SJSA1 (cell line): ENCODE measurements around the gene TIMMDC1. TPM values are rescaled to one million over a fixed set of nuclear protein-coding genes. Genes with fewer than 3 reads are reported as not detected.
A peak's percentile ranks its signal among the peaks of the same experiment; 100 is the strongest.

Source experiments
- DNase-seq, 2 experiments: peaks; one replicate each; pipeline ENCODE4 v3.0.0-alpha.2; 2015 to 2020; ENCODE audit warnings: low spot score in 2 of 2, low read depth in 1 of 2
- H3K27ac ChIP-seq: fragments of 250-450 bp; sonication (Bioruptor Pico); 2 replicates; pipeline ENCODE4 v1.5.1; 2020; ENCODE audit warnings: mild to moderate bottlenecking, moderate library complexity
- H3K27me3 ChIP-seq: fragments of 250-450 bp; sonication (Bioruptor Pico); replicated peaks from 2 replicates; pipeline ENCODE4 v1.5.1; 2020; ENCODE audit warnings: mild to moderate bottlenecking, moderate library complexity
- H3K36me3 ChIP-seq: fragments of 250-450 bp; sonication (Bioruptor Pico); 2 replicates; pipeline ENCODE4 v1.5.1; 2020; ENCODE audit warnings: mild to moderate bottlenecking
- H3K4me1 ChIP-seq: fragments of 250-450 bp; sonication (Bioruptor Pico); replicated peaks from 2 replicates; pipeline ENCODE4 v1.6.1; 2021; ENCODE audit warnings: mild to moderate bottlenecking
- H3K4me3 ChIP-seq: fragments of 250-450 bp; sonication (Bioruptor Pico); 2 replicates; pipeline ENCODE4 v1.5.1; 2020; ENCODE audit warnings: mild to moderate bottlenecking
- H3K9me3 ChIP-seq: fragments of 250-450 bp; sonication (Bioruptor Pico); replicated peaks from 2 replicates; pipeline ENCODE4 v1.5.1; 2020; ENCODE audit warnings: mild to moderate bottlenecking
- total RNA-seq: library from RNA; depleted of rRNA; stranded (reverse); fragments of >200 nt; shearing (Covaris generic); gene quantifications from 2 replicates; pipeline ENCODE4 v1.2.3, GENCODE V29; 2014; rRNA removed

The TIMMDC1 gene, protein sequence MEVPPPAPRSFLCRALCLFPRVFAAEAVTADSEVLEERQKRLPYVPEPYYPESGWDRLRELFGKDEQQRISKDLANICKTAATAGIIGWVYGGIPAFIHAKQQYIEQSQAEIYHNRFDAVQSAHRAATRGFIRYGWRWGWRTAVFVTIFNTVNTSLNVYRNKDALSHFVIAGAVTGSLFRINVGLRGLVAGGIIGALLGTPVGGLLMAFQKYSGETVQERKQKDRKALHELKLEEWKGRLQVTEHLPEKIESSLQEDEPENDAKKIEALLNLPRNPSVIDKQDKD
- total RNA-seq = 48.3 and 99.5 TPM in 2 replicates

- Histone ChIP-seq H3K27me3 (no peaks in the 10 kb centered on the region), H3K4me1 (peaks cover 16% of the 10 kb centered on the region), H3K27ac (peak within 1 kb of the TSS; percentile 52), H3K9me3 (no peaks in the 10 kb centered on the region), H3K36me3 (peaks cover 8% of the 10 kb centered on the region; the same call in 1 of the 2 replicates), H3K4me3 (peak within 1 kb of the TSS; percentile 63)
- DNase-seq = peak; percentile 90 to 94
These were observed at the start of gene TIMMDC1 for GRCh38 chr3:119498186-119499011. TSS of gene TIMMDC1 (plus strand) at chr3:119498547. CDS start at chr3:119498734, 187 bp downstream.

- Histone ChIP-seq H3K27ac (no peak overlapping the region), H3K4me3 (no peak overlapping the region), H3K4me1 (no peaks in the 10 kb centered on the region), H3K36me3 (peaks cover 90% of the 10 kb centered on the region), H3K27me3 (no peaks in the 10 kb centered on the region), H3K9me3 (no peaks in the 10 kb centered on the region)
- DNase-seq = no peak
These were observed 44.5 kb upstream of the TIMMDC1 start for GRCh38 chr3:119453822-119454221.

DNA sequence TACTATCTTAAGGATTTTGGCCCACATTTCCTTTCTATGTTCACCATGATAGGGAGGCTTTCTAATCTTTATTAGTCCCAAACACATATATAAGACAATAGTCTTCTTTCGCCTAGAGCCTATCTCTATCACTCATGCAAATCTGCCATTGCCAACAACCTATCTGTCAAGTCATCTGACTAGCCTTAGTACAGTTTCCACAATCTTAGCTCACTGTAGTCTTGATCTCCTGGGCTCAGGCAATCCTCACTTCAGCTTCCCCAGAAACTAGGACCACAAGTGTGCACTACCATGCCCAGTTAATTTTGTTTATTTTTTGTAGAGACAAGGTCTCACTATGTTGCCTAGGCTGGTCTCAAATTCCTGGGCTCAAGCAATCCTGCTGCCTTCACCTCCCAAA lies 41.9 kb upstream of the TIMMDC1 start:
- no peaks in the 10 kb centered on the region for H3K9me3 ChIP-seq
- no peak overlapping the region for H3K4me3 ChIP-seq
- no peak overlapping the region for H3K27ac ChIP-seq
- no peaks in the 10 kb centered on the region for H3K27me3 ChIP-seq
- no peaks in the 10 kb centered on the region for H3K4me1 ChIP-seq
- peaks cover 91% of the 10 kb centered on the region for H3K36me3 ChIP-seq
- DNase-seq = no peak

DNA sequence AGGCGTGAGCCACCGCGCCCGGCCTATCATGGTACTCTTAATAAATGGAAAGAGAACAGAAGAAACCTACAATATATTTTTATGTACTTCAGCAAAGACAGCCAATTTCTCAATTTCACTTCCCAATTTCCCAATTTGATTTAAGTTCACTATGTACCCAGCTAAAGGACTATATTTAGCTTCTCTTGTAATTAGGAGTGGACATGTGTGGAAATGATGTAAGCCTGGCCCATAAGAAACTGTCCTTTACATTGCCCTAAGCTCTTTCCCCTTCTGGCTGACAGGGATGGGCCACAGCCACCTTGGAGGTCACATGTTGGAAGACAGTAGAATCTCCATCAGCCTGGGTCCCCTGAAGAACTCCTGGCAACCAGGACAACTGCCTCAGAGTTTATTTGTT lies 41.1 kb upstream of the TIMMDC1 start:
- Histone ChIP-seq H3K36me3 (peaks cover 94% of the 10 kb centered on the region), H3K27ac (no peak overlapping the region), H3K4me1 (peaks cover 4% of the 10 kb centered on the region; the same call in 1 of the 2 replicates), H3K9me3 (no peaks in the 10 kb centered on the region), H3K4me3 (no peak overlapping the region), H3K27me3 (no peaks in the 10 kb centered on the region)
- no peak for DNase-seq

DNA sequence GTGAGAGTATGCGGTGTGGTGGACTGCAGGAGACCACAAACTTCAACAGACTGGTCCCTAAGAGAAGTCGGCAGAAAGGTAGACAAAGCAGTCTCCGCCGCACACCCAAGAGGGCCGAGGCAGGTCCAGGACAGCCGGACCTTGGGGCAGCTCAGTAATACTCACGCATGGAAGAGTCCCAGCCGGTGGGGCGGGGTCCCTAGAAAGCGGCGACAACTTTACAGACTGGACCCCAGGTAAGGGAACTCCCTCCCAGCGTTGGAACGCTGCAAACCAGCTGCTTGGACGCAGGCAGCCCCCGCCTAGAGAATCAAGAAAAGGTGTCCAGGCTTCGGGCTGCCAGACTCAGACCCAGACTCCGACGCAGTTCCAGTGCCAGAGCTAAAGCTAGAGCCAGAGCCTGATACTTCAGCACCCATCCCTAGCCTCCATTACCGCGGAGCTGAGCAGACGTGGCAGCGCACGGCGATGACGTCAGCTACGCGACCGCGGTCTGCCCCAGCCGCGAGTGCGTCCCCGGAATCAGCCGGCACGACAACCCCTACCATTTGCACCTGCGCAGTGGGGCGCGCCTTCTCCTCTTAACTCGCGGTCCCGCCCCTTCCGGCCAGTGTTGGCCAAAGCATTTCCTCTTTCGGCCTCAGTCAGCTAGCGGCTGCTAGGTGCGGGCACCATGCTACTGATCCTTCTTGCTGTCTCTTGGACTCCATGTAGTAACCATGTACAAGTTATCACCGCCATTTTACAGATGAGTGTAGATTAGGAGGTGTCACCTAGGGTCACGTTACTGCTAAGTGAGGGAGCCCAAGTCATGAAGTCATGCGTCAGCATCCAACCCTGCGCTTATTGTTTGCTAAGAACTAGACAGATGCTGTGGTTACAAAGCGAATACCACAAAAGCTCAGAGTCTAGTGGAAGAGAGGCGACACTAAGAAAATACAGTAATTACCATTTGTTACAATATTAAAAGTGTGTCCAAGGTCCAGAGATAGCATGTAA lies 34.9 kb upstream of the TIMMDC1 start, which contains the start of gene TMEM39A:
Gene TMEM39A (minus strand): TSS at position 445 of the 999 bp plus-strand sequence. CDS start 1,541 bp downstream, outside the sequence.
- peak; percentile 94 to 98 for DNase-seq
- H3K4me1 ChIP-seq = peaks cover 14% of the 10 kb centered on the region
- no peaks in the 10 kb centered on the region for H3K27me3 ChIP-seq
- H3K4me3 ChIP-seq = peak within 1 kb of the TSS; percentile 73
- H3K27ac ChIP-seq = peak within 1 kb of the TSS; percentile 82
- H3K9me3 ChIP-seq = no peaks in the 10 kb centered on the region
- H3K36me3 ChIP-seq = peaks cover 41% of the 10 kb centered on the region

GRCh38 chr3:119468041-119468440 lies 30.3 kb upstream of the TIMMDC1 start:
- peaks cover 16% of the 10 kb centered on the region for H3K4me1 ChIP-seq
- H3K36me3 ChIP-seq = peaks cover 7% of the 10 kb centered on the region
- peak overlapping the region; percentile 72 for H3K4me3 ChIP-seq
- no peaks in the 10 kb centered on the region for H3K9me3 ChIP-seq
- no peak overlapping the region for H3K27ac ChIP-seq
- H3K27me3 ChIP-seq = no peaks in the 10 kb centered on the region
- peak in 1 of 2 experiments; percentile 2 for DNase-seq

- no peaks in the 10 kb centered on the region for H3K27me3 ChIP-seq
- DNase-seq = no peak
- peaks cover 11% of the 10 kb centered on the region for H3K4me1 ChIP-seq
- H3K9me3 ChIP-seq = no peaks in the 10 kb centered on the region
- H3K4me3 ChIP-seq = peak overlapping the region; percentile 72
- H3K36me3 ChIP-seq = peaks cover 4% of the 10 kb centered on the region; the same call in 1 of the 2 replicates
- H3K27ac ChIP-seq = no peak overlapping the region
These were observed 28.7 kb upstream of the TIMMDC1 start for GRCh38 chr3:119469418-119470189.

DNA sequence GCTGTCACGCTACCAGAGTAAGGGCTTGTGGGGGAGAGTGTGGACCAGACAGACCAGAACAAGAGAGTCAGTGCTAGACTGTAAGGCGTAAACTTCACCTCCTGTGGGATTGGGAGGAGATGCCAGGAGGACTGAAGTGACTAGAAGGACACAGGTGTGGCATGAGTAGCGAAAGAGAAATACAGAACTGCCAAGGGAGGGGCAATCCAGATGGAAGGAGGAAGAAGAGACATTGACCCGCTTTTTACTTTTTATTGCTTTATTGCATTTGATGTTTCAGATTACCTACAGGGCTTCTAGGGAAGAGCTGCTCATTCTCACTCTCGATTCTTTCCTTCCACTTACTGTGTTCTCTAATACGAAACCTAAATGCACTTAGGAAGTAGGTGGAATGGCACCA lies 27.5 kb upstream of the TIMMDC1 start:
- no peak overlapping the region for H3K27ac ChIP-seq
- DNase-seq = no peak
- H3K27me3 ChIP-seq = no peaks in the 10 kb centered on the region
- H3K9me3 ChIP-seq = no peaks in the 10 kb centered on the region
- H3K36me3 ChIP-seq = peaks cover 4% of the 10 kb centered on the region; the same call in 1 of the 2 replicates
- H3K4me3 ChIP-seq = no peak overlapping the region
- H3K4me1 ChIP-seq = peaks cover 11% of the 10 kb centered on the region

GRCh38 chr3:119481079-119481478 lies 17.3 kb upstream of the TIMMDC1 start:
- Histone ChIP-seq H3K4me3 (no peak overlapping the region), H3K4me1 (no peaks in the 10 kb centered on the region), H3K9me3 (no peaks in the 10 kb centered on the region), H3K27me3 (no peaks in the 10 kb centered on the region), H3K27ac (no peak overlapping the region), H3K36me3 (peaks cover 6% of the 10 kb centered on the region)
- no peak for DNase-seq

DNA sequence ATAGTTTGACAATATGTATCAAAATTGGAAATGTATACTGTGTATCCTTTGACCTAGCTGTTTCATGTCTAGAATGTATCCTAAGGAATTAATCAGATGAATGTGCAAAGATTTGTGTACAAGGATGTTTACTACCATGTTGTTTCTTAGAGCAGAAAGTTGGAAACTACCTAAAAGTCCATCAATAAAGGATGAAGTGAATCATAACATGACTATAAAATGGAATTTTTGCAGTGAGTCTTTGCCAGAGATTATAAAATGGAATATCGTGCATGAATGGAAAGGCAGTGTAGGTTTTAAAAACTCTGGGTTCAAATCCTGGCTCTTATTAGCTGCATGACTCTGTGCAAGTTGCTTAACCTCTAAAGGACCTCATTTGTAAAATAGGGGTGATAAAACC lies 15.2 kb upstream of the TIMMDC1 start:
- Histone ChIP-seq H3K4me3 (no peak overlapping the region), H3K36me3 (peaks cover 8% of the 10 kb centered on the region)
- no peak for DNase-seq

GRCh38 chr3:119485563-119485962 lies 12.8 kb upstream of the TIMMDC1 start:
- Histone ChIP-seq H3K36me3 (peaks cover 8% of the 10 kb centered on the region), H3K4me3 (no peak overlapping the region), H3K9me3 (no peaks in the 10 kb centered on the region), H3K27ac (no peak overlapping the region), H3K4me1 (no peaks in the 10 kb centered on the region), H3K27me3 (no peaks in the 10 kb centered on the region)
- DNase-seq = no peak

More for the DNA sequence above, 15.2 kb upstream of the TIMMDC1 start:
- no peaks in the 10 kb centered on the region for H3K27me3 ChIP-seq
- H3K9me3 ChIP-seq = no peaks in the 10 kb centered on the region
- H3K4me1 ChIP-seq = no peaks in the 10 kb centered on the region
- H3K27ac ChIP-seq = no peak overlapping the region

- no peak overlapping the region for H3K27ac ChIP-seq
- no peaks in the 10 kb centered on the region for H3K27me3 ChIP-seq
- peaks cover 8% of the 10 kb centered on the region for H3K36me3 ChIP-seq
- no peak for DNase-seq
- H3K9me3 ChIP-seq = no peaks in the 10 kb centered on the region
- no peak overlapping the region for H3K4me3 ChIP-seq
- H3K4me1 ChIP-seq = no peaks in the 10 kb centered on the region
These were observed 8.2 kb upstream of the TIMMDC1 start for GRCh38 chr3:119490153-119490552.
